Measurements from ENCODE around the gene SHROOM1. TPM values are rescaled to one million over a fixed set of nuclear protein-coding genes. Genes with fewer than 3 reads are reported as not detected.

SHROOM1 gene
- total and polyA plus RNA-seq, 2 of the 8 experiments (the other 6 are each of a cell fraction or from before 2014, with no cell fraction given) = 3.9 to 5.2 TPM

DNA sequence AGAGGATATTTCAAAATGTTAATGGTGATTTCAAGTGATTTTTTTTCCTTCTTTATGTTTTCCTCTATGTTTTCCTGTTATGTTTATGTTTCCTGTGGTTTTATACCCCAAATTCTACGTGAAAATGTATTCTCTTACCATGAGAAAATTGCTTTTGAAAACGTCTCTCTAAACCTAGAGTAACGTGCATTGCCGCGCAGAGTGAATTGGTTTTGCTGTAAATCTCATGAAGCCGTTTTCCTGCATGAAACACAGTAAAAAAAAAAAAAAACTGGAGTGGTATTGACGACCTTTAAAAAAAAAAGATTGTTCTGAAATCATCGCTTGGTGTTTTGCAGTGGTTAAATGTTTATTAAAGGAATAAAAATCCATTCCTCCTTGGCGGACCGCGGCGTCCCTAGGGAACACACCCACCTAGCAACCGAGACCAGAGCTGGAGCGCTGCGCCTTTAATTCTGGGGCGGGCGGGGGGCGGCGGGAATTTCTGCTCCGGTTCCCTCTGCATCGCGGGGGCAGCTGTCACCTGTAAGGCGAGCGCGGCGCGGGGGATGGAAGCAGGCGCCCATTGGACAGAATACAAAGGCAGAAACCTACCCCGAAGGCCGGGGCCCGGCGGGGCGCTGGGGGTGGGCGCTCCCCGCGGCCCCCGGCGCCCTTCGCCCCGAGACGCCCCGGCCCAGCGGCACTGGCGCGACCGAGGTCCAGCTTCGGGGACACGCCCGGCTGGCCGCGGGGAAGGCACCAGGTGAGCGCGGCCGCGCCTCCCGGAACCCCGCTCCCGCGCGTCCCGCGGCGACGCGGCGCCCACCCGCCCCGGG lies 17.5 kb downstream of the SHROOM1 start, which contains the start of gene SOWAHA:
Gene SOWAHA, plus strand, starts transcription at position 522 of the 818 bp plus-strand sequence. CDS start 320 bp downstream, outside the sequence.
- Histone ChIP-seq H3K18ac (ENCODE audit: extremely low read depth, low read length) (no peak within 1 kb of the TSS; the same call in 1 of the 2 replicates), H4K5ac (ENCODE audit: insufficient read length, low read depth, low read length) (no peak within 1 kb of the TSS), H3K4ac (replicated peaks; ENCODE audit: insufficient read length, low read depth, low read length) (no peak within 1 kb of the TSS), H2BK12ac (ENCODE audit: low read depth, low read length) (no peak within 1 kb of the TSS), H3K23ac (ENCODE audit: insufficient read length) (no peak within 1 kb of the TSS), H4K91ac (replicated peaks; ENCODE audit: insufficient read length, low read length) (no peak within 1 kb of the TSS), H3K4me1 (replicated peaks in 1 of 4; ENCODE audit: control insufficient read depth in 3 of 4, insufficient read depth in 4 of 4, low read length in 3 of 4) (peaks cover 0 to 3% (median 0%) of the 10 kb centered on the region in 4 experiments; a peak in 1 of 7 replicates), H4K8ac (ENCODE audit: extremely low read depth, insufficient read depth, low read length) (peak within 1 kb of the TSS; percentile 21; the same call in 1 of the 2 replicates), H3K27ac (ENCODE audit: low read depth, low read length) (no peak within 1 kb of the TSS), H3K23me2 (ENCODE audit: low read depth, low read length) (peaks cover 4% of the 10 kb centered on the region; the same call in 1 of the 2 replicates), H3K79me1 (ENCODE audit: low read depth, low read length) (no peaks in the 10 kb centered on the region), H2BK20ac (ENCODE audit: low read length) (no peak within 1 kb of the TSS), H2AK5ac (ENCODE audit: low read depth, low read length) (no peak within 1 kb of the TSS), H3K9me3 (ENCODE audit: insufficient read depth in 2 of 2, low read depth in 1 of 2, low read length in 1 of 2) (peaks cover 0 to 9% of the 10 kb centered on the region in 2 experiments; a peak in 2 of 4 replicates), H3K4me2 (ENCODE audit: insufficient read depth in 1 of 2, low read depth in 2 of 2, low read length in 2 of 2) (peak within 1 kb of the TSS; percentile 31 to 68; a peak in 3 of 4 replicates), H3K4me3 (ENCODE audit: extremely low read depth in 1 of 4, insufficient read depth in 2 of 4, low read depth in 3 of 4, low read length in 4 of 4) (peak within 1 kb of the TSS; percentile 10 to 52 (median 28); a peak in 7 of 8 replicates), H2BK15ac (ENCODE audit: low read length) (no peak within 1 kb of the TSS), H4K20me1 (replicated peaks in 1 of 2; ENCODE audit: control insufficient read depth in 1 of 2, insufficient read depth in 2 of 2, low read length in 2 of 2) (peaks cover 0 to 5% of the 10 kb centered on the region in 2 experiments), H3K56ac (replicated peaks; ENCODE audit: insufficient read length, low read depth, low read length) (no peak within 1 kb of the TSS), H3K79me2 (ENCODE audit: control insufficient read depth in 1 of 2, insufficient read depth in 2 of 2, low read length in 2 of 2) (no peaks in the 10 kb centered on the region), H3K9ac (replicated peaks in 1 of 4; ENCODE audit: extremely low read depth in 1 of 4, low read depth in 3 of 4, low read length in 3 of 4) (no peak within 1 kb of the TSS), H3K27me3 (replicated peaks in 1 of 4; ENCODE audit: control insufficient read depth in 3 of 4, extremely low read depth in 1 of 4, insufficient read depth in 3 of 4, low read length in 3 of 4) (peaks cover 34 to 54% (median 46%) of the 10 kb centered on the region in 4 experiments), H3K14ac (ENCODE audit: insufficient read length) (no peak within 1 kb of the TSS), H3K36me3 (ENCODE audit: control insufficient read depth in 2 of 4, insufficient read depth in 4 of 4, low read length in 3 of 4) (peaks cover 0 to 4% (median 0%) of the 10 kb centered on the region in 4 experiments; a peak in 1 of 8 replicates), H2BK120ac (replicated peaks; ENCODE audit: low read depth, low read length) (no peak within 1 kb of the TSS), H2AFZ (ENCODE audit: low read length) (no peak within 1 kb of the TSS), H2BK5ac (ENCODE audit: low read depth, low read length) (no peak within 1 kb of the TSS)
- ChIA-PET CTCF (ENCODE audit: partially characterized antibody) (interaction anchor here (0.7 to 3.2 kb wide), 6 partner anchors 10 to 61 kb away, joined by 3 to 19 read pairs (median 6); partner anchors contain the start of genes GDF9 and UQCRQ), POLR2A (ENCODE audit: partially characterized antibody) (interaction anchor here (1.1 to 3.2 kb wide), 5 partner anchors 10 to 53 kb away, joined by 4 to 30 read pairs (median 5); partner anchors contain the start of genes GDF9, SHROOM1 and UQCRQ)
- WGBS, 2 experiments (ENCODE audit: extremely low coverage in 1 of 2, insufficient coverage in 1 of 2, insufficient read length in 1 of 2, insufficient replicate concordance in 2 of 2, low coverage in 1 of 2, low lambda C conversion rate in 2 of 2, missing lambda C conversion rate in 1 of 2) = 10% methylated on average over 33 of the region's 68 CpGs; no CpG with 5 or more reads in 1 of the 2 experiments
- FAIRE-seq = no peak
- no peak for DNase-seq (ENCODE audit: low read depth in 1 of 2, low spot score in 2 of 2)
- TF ChIP-seq TBP (IDR thresholded peaks at IDR 0.05; ENCODE audit: low read depth, low read length) (no peak), SP1 (IDR thresholded peaks at IDR 0.05; ENCODE audit: low read depth, low read length) (no peak), POU5F1 (IDR thresholded peaks at IDR 0.05; ENCODE audit: low read depth, low read length) (no peak), ZNF274 (IDR thresholded peaks at IDR 0.05; ENCODE audit: borderline replicate concordance, extremely low read depth, low read length) (no peak), FOSL1 (IDR thresholded peaks at IDR 0.05; ENCODE audit: insufficient read depth, low read depth, low read length) (no peak), SIRT6 (IDR thresholded peaks at IDR 0.05; ENCODE audit: low read length) (no peak), GTF2F1 (IDR thresholded peaks at IDR 0.05; ENCODE audit: borderline replicate concordance, low read depth, low read length) (no peak), KDM4A (IDR thresholded peaks at IDR 0.05; ENCODE audit: low read depth, low read length, severe bottlenecking) (no peak), NANOG (IDR thresholded peaks at IDR 0.05; ENCODE audit: insufficient read depth, low read depth, low read length, poor library complexity, severe bottlenecking) (no peak)
- TF ChIP-seq, protein P1, sequence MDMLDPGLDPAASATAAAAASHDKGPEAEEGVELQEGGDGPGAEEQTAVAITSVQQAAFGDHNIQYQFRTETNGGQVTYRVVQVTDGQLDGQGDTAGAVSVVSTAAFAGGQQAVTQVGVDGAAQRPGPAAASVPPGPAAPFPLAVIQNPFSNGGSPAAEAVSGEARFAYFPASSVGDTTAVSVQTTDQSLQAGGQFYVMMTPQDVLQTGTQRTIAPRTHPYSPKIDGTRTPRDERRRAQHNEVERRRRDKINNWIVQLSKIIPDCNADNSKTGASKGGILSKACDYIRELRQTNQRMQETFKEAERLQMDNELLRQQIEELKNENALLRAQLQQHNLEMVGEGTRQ (IDR thresholded peaks at IDR 0.05; ENCODE audit: low read length) = no peak

All from H1 (cell line).